ENCODE results near the gene KRT74. TPM values are rescaled to one million over a fixed set of nuclear protein-coding genes. Genes with fewer than 3 reads are reported as not detected.

Gene KRT74
- total RNA-seq, 2 donors from 2014 or later: not detected

- no peak overlapping the region for H3K4me3 ChIP-seq
- no peak for ATAC-seq (ENCODE audit: insufficient number of reproducible peaks, low FRiP score, low read depth)
- H3K9me3 ChIP-seq: no peaks in the 10 kb centered on the region
- no peaks in the 10 kb centered on the region for H3K4me1 ChIP-seq (ENCODE audit: control insufficient read depth in 1 of 2, low read depth in 2 of 2)
- H3K36me3 ChIP-seq: no peaks in the 10 kb centered on the region
- no peak overlapping the region for H3K27ac ChIP-seq
- H3K27me3 ChIP-seq (replicated peaks; ENCODE audit: insufficient read depth): no peaks in the 10 kb centered on the region
- TF ChIP-seq, protein P1, sequence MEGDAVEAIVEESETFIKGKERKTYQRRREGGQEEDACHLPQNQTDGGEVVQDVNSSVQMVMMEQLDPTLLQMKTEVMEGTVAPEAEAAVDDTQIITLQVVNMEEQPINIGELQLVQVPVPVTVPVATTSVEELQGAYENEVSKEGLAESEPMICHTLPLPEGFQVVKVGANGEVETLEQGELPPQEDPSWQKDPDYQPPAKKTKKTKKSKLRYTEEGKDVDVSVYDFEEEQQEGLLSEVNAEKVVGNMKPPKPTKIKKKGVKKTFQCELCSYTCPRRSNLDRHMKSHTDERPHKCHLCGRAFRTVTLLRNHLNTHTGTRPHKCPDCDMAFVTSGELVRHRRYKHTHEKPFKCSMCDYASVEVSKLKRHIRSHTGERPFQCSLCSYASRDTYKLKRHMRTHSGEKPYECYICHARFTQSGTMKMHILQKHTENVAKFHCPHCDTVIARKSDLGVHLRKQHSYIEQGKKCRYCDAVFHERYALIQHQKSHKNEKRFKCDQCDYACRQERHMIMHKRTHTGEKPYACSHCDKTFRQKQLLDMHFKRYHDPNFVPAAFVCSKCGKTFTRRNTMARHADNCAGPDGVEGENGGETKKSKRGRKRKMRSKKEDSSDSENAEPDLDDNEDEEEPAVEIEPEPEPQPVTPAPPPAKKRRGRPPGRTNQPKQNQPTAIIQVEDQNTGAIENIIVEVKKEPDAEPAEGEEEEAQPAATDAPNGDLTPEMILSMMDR (IDR thresholded peaks at IDR 0.05): no peak
- DNase-seq (ENCODE audit: low spot score): no peak
Observed at GRCh38 chr12:52613384-52614030, 39.9 kb upstream of the KRT74 start.

DNA sequence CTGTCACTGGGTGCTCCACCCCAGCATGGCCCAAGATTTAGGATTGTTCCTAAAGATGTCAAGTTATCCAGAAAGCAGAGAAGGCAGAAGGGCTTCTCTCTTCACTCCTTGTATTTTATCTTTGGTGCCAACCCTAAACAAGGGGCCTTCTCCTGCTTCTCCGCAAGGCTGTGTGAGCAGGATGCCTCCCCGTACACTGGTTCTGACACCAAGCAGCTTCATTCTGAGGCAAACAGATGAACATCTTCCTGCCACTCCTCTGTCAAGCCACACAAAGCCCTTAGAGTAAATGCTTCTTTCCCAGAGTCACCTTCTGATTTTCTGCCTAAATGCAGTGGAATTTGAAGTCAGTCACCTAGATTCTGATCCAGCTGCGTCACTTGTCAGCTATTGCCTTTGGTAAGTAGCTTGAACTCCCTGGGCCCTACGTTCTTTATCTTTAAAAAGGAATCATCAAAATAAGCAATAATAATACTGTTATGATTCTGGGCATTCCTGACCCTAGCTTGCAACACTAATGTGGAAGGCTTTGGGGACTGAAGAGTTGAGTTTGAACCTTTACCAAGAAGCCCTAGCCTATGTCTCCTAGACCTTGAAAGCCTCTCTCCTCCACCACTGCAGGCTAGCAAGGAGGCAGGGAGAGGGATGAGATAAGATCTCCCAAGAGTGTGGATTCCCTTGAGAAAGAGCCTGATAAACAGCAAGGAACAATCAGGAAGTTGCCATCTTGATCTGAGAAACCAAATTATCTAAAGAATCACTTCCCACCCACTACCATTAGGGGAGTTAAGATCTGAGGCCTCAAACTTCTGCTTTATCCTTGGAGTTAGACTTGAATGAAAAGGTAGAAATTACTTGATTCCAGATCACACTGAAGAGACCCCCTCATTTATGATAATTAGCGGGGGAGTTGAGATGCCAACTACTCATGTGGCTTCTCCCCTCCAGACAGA is 39.1 kb upstream of the KRT74 start:
- H3K4me1 ChIP-seq (ENCODE audit: control insufficient read depth in 1 of 2, low read depth in 2 of 2): no peaks in the 10 kb centered on the region
- H3K9me3 ChIP-seq: no peaks in the 10 kb centered on the region
- H3K36me3 ChIP-seq: no peaks in the 10 kb centered on the region
- H3K27ac ChIP-seq: no peak overlapping the region
- DNase-seq (ENCODE audit: low spot score): no peak
- H3K4me3 ChIP-seq: no peak overlapping the region
- TF ChIP-seq, protein P1 (IDR thresholded peaks at IDR 0.05): no peak
- H3K27me3 ChIP-seq (replicated peaks; ENCODE audit: insufficient read depth): no peaks in the 10 kb centered on the region
- no peak for ATAC-seq (ENCODE audit: insufficient number of reproducible peaks, low FRiP score, low read depth)

GRCh38 chr12:52611080-52611468 is 37.4 kb upstream of the KRT74 start:
- H3K4me3 ChIP-seq: no peak overlapping the region
- H3K9me3 ChIP-seq: no peaks in the 10 kb centered on the region
- H3K27ac ChIP-seq: no peak overlapping the region
- TF ChIP-seq, protein P1 (IDR thresholded peaks at IDR 0.05): no peak
- H3K4me1 ChIP-seq (ENCODE audit: control insufficient read depth in 1 of 2, low read depth in 2 of 2): no peaks in the 10 kb centered on the region
- no peaks in the 10 kb centered on the region for H3K27me3 ChIP-seq (replicated peaks; ENCODE audit: insufficient read depth)
- ATAC-seq (ENCODE audit: insufficient number of reproducible peaks, low FRiP score, low read depth): no peak
- no peak for DNase-seq (ENCODE audit: low spot score)
- H3K36me3 ChIP-seq: no peaks in the 10 kb centered on the region

- no peak for ATAC-seq (ENCODE audit: insufficient number of reproducible peaks, low FRiP score, low read depth)
- DNase-seq (ENCODE audit: low spot score): no peak
- H3K27me3 ChIP-seq (replicated peaks; ENCODE audit: insufficient read depth): no peaks in the 10 kb centered on the region
- H3K4me1 ChIP-seq (ENCODE audit: control insufficient read depth in 1 of 2, low read depth in 2 of 2): no peaks in the 10 kb centered on the region
- no peak overlapping the region for H3K4me3 ChIP-seq
- no peaks in the 10 kb centered on the region for H3K9me3 ChIP-seq
- TF ChIP-seq, protein P1 (IDR thresholded peaks at IDR 0.05): no peak
- H3K36me3 ChIP-seq: no peaks in the 10 kb centered on the region
- H3K27ac ChIP-seq: no peak overlapping the region
Observed at GRCh38 chr12:52608826-52609630, 35.4 kb upstream of the KRT74 start.

GRCh38 chr12:52608161-52608560 is 34.5 kb upstream of the KRT74 start:
- no peak overlapping the region for H3K4me3 ChIP-seq
- ATAC-seq (ENCODE audit: insufficient number of reproducible peaks, low FRiP score, low read depth) (no peak), DNase-seq (ENCODE audit: low spot score) (no peak)
- H3K9me3 ChIP-seq: no peaks in the 10 kb centered on the region
- H3K4me1 ChIP-seq (ENCODE audit: control insufficient read depth in 1 of 2, low read depth in 2 of 2): no peaks in the 10 kb centered on the region
- TF ChIP-seq, protein P1 (IDR thresholded peaks at IDR 0.05): no peak
- H3K36me3 ChIP-seq: no peaks in the 10 kb centered on the region
- no peaks in the 10 kb centered on the region for H3K27me3 ChIP-seq (replicated peaks; ENCODE audit: insufficient read depth)
- H3K27ac ChIP-seq: no peak overlapping the region

Data from thoracic aorta (tissue), 2 donors.